Stomach (tissue), 9 donors: ENCODE data around the gene AP2S1. TPM values are rescaled to one million over a fixed set of nuclear protein-coding genes. Genes with fewer than 3 reads are reported as not detected.

ENCODE experiments used
- DNase-seq, 2 donors: peaks; one replicate each; pipeline versions ENCODE4 v3.0.0 to v3.0.0-alpha.2; 2013 to 2019
- H3K27ac ChIP-seq, 5 donors: fragments of 200-600 bp in 4 of 5; sonication (generic) in 4 of 5; one replicate each; pipeline ENCODE4 v1.5.1; 2013 to 2019; ENCODE audit warnings: mild to moderate bottlenecking in 1 of 5, moderate library complexity in 1 of 5
- H3K27me3 ChIP-seq, 3 donors: fragments of 200-600 bp; sonication (generic); one replicate each; pipeline ENCODE4 v1.5.1; 2017 to 2019; ENCODE audit warnings: mixed run types in 1 of 3
- H3K36me3 ChIP-seq, 4 donors: fragments of 200-600 bp; sonication (generic); 1 replicate in 3 of 4; 2 replicates in 1 of 4; pipeline ENCODE4 v1.5.1; 2016 to 2019
- H3K4me1 ChIP-seq, 4 donors: fragments of 200-600 bp; sonication (generic); one replicate each; pipeline ENCODE4 v1.5.1; 2016 to 2019
- H3K4me3 ChIP-seq, 4 donors: fragments of 200-600 bp; sonication (generic) in 3 of 4; one replicate each; pipeline ENCODE4 v1.5.1; 2016 to 2019; ENCODE audit warnings: mild to moderate bottlenecking in 1 of 4
- H3K9me3 ChIP-seq, 4 donors: fragments of 200-600 bp; sonication (generic); one replicate each; pipeline ENCODE4 v1.5.1; 2016 to 2019
- CTCF ChIP-seq, 7 experiments: fragments of 450-650 bp in 4 of 7; fragments of 200-600 bp in 3 of 7; sonication (generic) in 3 of 7; IDR thresholded peaks; one replicate each; pipeline ENCODE4 v1.5.1; 2016 to 2019; ENCODE audit warnings: antibody characterized with exemption in 7 of 7, control low read depth in 2 of 7, mild to moderate bottlenecking in 1 of 7
- EP300 ChIP-seq: sonication (generic); formaldehyde crosslinking; IDR thresholded peaks from one replicate; pipeline ENCODE4 v1.6.1; 2017; ENCODE audit warnings: antibody characterized with exemption
- POLR2A ChIP-seq, 4 donors: fragments of 450-650 bp; IDR thresholded peaks; one replicate each; pipeline ENCODE4 v1.6.1; 2016; ENCODE audit warnings: antibody characterized with exemption in 4 of 4, control low read depth in 2 of 4, mild to moderate bottlenecking in 1 of 4, moderate library complexity in 1 of 4
- POLR2AphosphoS5 ChIP-seq, 3 donors: sonication (generic); formaldehyde crosslinking; IDR thresholded peaks; one replicate each; pipeline ENCODE4 v1.6.1; 2016; ENCODE audit warnings: antibody characterized with exemption in 3 of 3
- WGBS, 5 donors: extraction: QIAGEN DNeasy Blood & Tissue Kit in 3 of 5; methylation state at CpG; one replicate each; pipeline versions ENCODE4 v1.1.5 to v1.1.7; 2013 to 2018; 5-methylcytosine and 5-hydroxymethylcytosine counted together
- intact Hi-C: fragments of 100-400 bp; cut with DNase I; formaldehyde crosslinking; loops from one replicate; pipeline ENCODE4 v1.15.1; 2023; ENCODE audit warnings: low total_unique reads
- polyA plus RNA-seq, 3 donors: library from polyadenylated mRNA; stranded (reverse); fragments of 200-250 nt; gene quantifications; one replicate each; pipeline ENCODE4 v1.2.3, GENCODE V29; 2013
- total RNA-seq, 5 donors: library from RNA; depleted of rRNA; stranded (reverse); fragments of >200 nt; gene quantifications; one replicate each; pipeline versions ENCODE4 v1.1.0 to v1.2.3, GENCODE V29; 2014 to 2016
- donor health status: healthy with polysubstance abuse.
- donor health status: Bipolar disorder and iron deficiency.
- donor health status: healthy.

AP2S1 gene
- total and polyA plus RNA-seq, 8 donors, result 4.9 to 191 (median 96.1) TPM

- intact Hi-C loops, result no loop called here
- no peaks in the 10 kb centered on the region for H3K36me3 ChIP-seq
- H3K27ac ChIP-seq, result no peak overlapping the region
- WGBS, 5 donors, result 87 to 91% (median 89%) methylated on average over 4 of the region's 4 CpGs
- H3K4me3 ChIP-seq, result no peak overlapping the region
- no peaks in the 10 kb centered on the region for H3K27me3 ChIP-seq
- no peaks in the 10 kb centered on the region for H3K9me3 ChIP-seq
- TF ChIP-seq POLR2AphosphoS5 (IDR thresholded peaks at IDR 0.05) (no peak), EP300 (no peak), CTCF (IDR thresholded peaks at IDR 0.05) (no peak), POLR2A (IDR thresholded peaks at IDR 0.05) (no peak)
- no peak for DNase-seq
- H3K4me1 ChIP-seq, result peaks cover 43 to 82% (median 66%) of the 10 kb centered on the region in 4 donors
These were observed 17.6 kb upstream of the AP2S1 start for GRCh38 chr19:46868025-46868802.

- Histone ChIP-seq H3K4me1 (peaks cover 54 to 92% (median 75%) of the 10 kb centered on the region in 4 donors), H3K27me3 (no peaks in the 10 kb centered on the region), H3K27ac (peak overlapping the region in 3 of 5 donors; percentile 33 to 54 (median 39)), H3K9me3 (no peaks in the 10 kb centered on the region), H3K36me3 (no peaks in the 10 kb centered on the region), H3K4me3 (no peak overlapping the region)
- 39 to 43% (median 41%) methylated on average over 3 of the region's 3 CpGs for WGBS, 5 donors
- TF ChIP-seq POLR2A (IDR thresholded peaks at IDR 0.05) (no peak), POLR2AphosphoS5 (IDR thresholded peaks at IDR 0.05) (no peak), CTCF (IDR thresholded peaks at IDR 0.05) (no peak), EP300 (no peak)
- intact Hi-C loops, result no loop called here
- DNase-seq, result no peak
These were observed 16.5 kb upstream of the AP2S1 start for GRCh38 chr19:46867170-46867569.

GRCh38 chr19:46866407-46867136 is 15.9 kb upstream of the AP2S1 start:
- Histone ChIP-seq H3K27me3 (no peaks in the 10 kb centered on the region), H3K36me3 (no peaks in the 10 kb centered on the region), H3K9me3 (no peaks in the 10 kb centered on the region), H3K4me3 (no peak overlapping the region), H3K4me1 (peaks cover 55 to 98% (median 81%) of the 10 kb centered on the region in 4 donors), H3K27ac (peak overlapping the region in 3 of 5 donors; percentile 33 to 54 (median 39))
- intact Hi-C loops, result no loop called here
- TF ChIP-seq POLR2AphosphoS5 (IDR thresholded peaks at IDR 0.05) (no peak), CTCF (IDR thresholded peaks at IDR 0.05) (no peak), EP300 (no peak), POLR2A (IDR thresholded peaks at IDR 0.05) (no peak)
- WGBS, 5 donors, result 29 to 39% (median 35%) methylated on average over 3 of the region's 3 CpGs
- no peak for DNase-seq

GRCh38 chr19:46863818-46864629 is 13.4 kb upstream of the AP2S1 start:
- Histone ChIP-seq H3K27ac (peak overlapping the region; percentile 59 to 99 (median 97)), H3K27me3 (no peaks in the 10 kb centered on the region), H3K36me3 (no peaks in the 10 kb centered on the region), H3K9me3 (no peaks in the 10 kb centered on the region), H3K4me3 (peak overlapping the region; percentile 16 to 95 (median 84)), H3K4me1 (peaks cover 62 to 86% (median 80%) of the 10 kb centered on the region in 4 donors)
- intact Hi-C loops, result loop anchor here (5.0 kb wide), 1 partner anchor 128 kb away; no protein-coding TSS in a partner anchor
- 15 to 25% (median 20%) methylated on average over 6 of the region's 6 CpGs for WGBS, 5 donors
- TF ChIP-seq CTCF (IDR thresholded peaks at IDR 0.05), result no peak
- no peak for TF ChIP-seq EP300
- TF ChIP-seq POLR2A (IDR thresholded peaks at IDR 0.05), result no peak
- peak in 1 of 3 donors; percentile 40 for TF ChIP-seq POLR2AphosphoS5 (IDR thresholded peaks at IDR 0.05)
- DNase-seq, result peak; percentile 39 to 69
